Activated T-cell treated with anti-CD3 and anti-CD28 coated beads for 24 hours (primary cell): ENCODE measurements around the gene PEX6.

ENCODE experiments used
- DNase-seq: peaks from one replicate; pipeline ENCODE4 v3.0.0-alpha.2; 2020; ENCODE audit warnings: low read depth

The PEX6 gene

GRCh38 chr6:42935322-42935721 lies 43.7 kb downstream of the PEX6 start:
- DNase-seq = no peak

DNA sequence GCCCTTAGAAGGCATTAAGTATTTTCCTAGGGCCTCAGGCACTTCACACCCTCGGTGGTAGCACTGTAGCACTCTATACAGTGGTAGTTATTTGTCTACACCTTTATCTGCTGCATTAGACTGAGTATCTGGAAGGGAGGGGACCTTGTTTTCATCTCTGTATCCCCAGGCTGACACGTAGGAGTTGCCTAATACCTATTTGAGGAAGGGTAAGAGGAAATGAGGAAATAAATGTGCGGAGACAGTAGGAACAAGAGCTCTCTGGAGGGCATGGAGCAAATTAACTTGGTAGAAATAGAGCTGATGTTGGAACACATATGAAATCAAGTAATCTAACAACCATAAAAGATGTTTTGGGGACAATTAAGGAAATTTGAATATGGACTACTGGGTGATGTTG lies 45.8 kb downstream of the PEX6 start:
- no peak for DNase-seq

GRCh38 chr6:42932412-42932811 lies 46.6 kb downstream of the PEX6 start:
- no peak for DNase-seq

DNA sequence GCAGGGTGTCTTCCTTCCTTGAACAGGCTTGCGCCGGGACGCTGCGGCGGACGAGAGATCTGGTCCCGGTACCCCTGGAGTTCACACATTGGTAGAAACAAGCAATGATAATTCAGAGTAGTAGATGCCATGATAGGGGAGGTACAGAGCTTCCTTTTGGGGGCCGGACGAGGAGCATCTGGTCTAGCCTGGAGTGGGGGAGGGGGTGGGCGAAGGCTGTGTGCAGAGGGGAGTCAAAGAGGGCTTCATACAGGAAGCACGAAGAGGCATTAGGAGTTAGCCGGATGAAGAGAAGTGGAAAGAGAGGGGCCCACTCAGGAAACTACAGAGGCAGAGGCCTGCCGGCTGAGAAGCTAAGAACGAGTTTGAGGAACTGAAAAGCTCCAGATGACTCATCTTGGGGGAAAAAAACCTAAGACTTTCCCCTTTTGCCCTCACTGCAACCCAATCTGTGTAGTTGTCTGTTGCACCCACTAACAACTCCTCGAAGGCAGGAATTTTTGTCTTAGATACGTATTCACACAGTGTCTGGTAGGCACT lies 49.1 kb downstream of the PEX6 start:
- peak; percentile 59 for DNase-seq

DNA sequence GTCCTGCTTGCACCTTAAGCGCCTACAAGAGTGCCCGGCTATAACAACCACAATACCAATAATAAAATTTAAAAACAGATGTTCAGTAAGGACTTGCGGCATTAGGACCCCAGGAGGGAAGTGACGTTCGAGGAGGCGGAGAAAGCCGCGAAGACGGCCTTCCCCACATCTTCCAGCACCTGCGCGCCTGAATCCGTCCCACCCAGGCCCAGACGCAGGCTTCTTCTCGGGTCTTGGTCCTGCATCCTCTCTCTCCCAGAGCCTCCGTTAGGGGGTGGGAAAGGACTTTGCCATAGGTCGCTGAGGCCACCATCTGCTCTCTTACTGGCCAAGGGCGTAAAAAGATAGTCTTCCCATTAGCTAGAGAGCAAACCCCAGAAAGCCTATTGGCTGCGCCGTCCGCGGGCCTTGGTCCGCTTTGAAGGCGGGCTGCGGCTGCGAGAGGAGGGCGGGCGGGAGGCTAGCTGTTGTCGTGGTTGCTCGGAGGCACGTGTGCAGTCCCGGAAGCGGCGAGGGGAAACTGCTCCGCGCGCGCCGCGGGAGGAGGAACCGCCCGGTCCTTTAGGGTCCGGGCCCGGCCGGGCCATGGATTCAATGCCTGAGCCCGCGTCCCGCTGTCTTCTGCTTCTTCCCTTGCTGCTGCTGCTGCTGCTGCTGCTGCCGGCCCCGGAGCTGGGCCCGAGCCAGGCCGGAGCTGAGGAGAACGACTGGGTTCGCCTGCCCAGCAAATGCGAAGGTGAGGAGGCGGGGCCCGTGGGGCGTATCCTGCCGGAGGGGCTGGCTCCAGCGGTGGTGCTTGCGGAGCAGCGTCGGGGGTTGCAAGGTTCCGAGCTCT lies 49.8 kb downstream of the PEX6 start, which contains the start of gene CNPY3:
CNPY3 (plus strand) TSS at position 495 of the 835 bp plus-strand sequence; CDS start at position 586, 91 bp downstream.
- peak; percentile 90 for DNase-seq

DNA sequence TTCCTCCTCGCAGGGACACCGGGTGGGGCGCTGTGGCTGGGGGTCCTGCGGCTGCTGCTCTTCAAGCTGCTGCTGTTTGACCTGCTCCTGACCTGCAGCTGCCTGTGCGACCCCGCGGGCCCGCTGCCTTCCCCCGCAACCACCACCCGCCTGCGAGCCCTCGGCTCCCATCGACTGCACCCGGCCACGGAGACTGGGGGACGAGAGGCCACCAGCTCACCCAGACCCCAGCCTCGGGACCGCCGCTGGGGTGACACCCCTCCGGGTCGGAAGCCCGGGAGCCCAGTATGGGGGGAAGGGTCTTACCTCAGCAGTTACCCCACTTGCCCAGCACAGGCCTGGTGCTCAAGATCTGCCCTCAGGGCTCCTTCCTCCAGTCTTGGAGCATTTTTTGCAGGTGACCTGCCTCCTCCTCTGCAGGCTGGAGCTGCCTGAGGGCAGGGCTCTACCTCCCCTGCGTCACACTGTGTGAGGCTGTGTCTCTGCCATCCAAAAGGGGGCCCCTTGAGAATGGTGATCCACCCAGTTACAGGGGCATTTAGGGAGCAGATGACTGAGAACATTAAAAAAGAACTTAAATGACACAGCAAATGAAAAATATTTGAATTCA lies 53.6 kb downstream of the PEX6 start:
- DNase-seq = no peak

- DNase-seq = no peak
Measured at GRCh38 chr6:42923666-42924065, 55.3 kb downstream of the PEX6 start.

DNA sequence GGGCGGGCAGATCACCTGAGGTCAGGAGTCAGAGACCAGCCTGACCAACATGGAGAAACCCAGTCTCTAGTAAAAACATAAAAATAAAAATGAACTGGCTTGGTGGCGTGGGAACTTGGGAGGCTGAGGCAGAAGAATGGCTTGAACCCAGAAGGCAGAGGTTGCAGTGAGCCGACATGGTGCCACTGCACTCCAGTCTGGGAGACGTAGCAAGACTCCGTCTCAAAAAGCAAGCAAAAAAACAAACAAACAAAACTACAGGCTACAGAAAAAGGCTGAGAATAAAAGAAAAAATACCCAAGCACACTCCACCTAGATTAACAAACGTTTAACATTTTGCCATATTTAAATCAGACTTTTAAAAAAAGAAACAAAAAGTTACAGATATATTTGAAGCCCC lies 57.2 kb downstream of the PEX6 start:
- no peak for DNase-seq

- no peak for DNase-seq
Measured at GRCh38 chr6:42916288-42916687, 62.7 kb downstream of the PEX6 start.

DNA sequence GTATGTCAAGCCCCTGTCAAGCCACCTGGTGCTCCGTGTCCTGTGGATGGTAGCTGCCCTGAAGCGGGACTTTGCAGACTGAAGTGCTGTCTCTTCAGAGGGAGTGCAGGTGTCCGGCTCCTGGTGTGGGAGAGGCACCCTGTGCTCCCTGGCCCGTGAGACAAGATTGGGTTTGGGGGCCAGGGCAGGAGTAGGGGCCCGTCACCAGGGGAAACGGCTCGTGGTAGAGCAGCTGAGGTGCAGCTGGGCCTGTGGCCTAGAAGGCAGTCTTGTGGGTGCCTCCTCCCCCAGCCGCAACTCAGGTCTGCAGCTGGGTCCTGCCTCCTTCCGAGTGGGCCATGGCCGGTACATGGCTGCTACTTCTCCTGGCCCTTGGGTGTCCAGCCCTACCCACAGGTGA lies 63.2 kb downstream of the PEX6 start, which contains the start of gene PTCRA:
PTCRA (plus strand) TSS at position 322 of the 400 bp plus-strand sequence; CDS start at position 339, 17 bp downstream.
- no peak for DNase-seq

GRCh38 chr6:42914546-42914945 lies 64.4 kb downstream of the PEX6 start:
- no peak for DNase-seq
